ENCODE data around the gene PIAS2.

PIAS2 gene

GRCh38 chr18:46829947-46830346 is 87.4 kb downstream of the PIAS2 start:
- DNase-seq (ENCODE audit: extremely low spot score), result no peak
- TF ChIP-seq LEF1 (IDR thresholded peaks at IDR 0.05; ENCODE audit: borderline replicate concordance) (no peak), TARDBP (IDR thresholded peaks at IDR 0.05) (no peak), FOXM1 (IDR thresholded peaks at IDR 0.05; ENCODE audit: borderline replicate concordance) (no peak), FOXA1 (IDR thresholded peaks at IDR 0.05) (no peak), CTBP1 (IDR thresholded peaks at IDR 0.05; ENCODE audit: borderline replicate concordance) (no peak), NFRKB (IDR thresholded peaks at IDR 0.05) (no peak), L3MBTL2 (conservative IDR thresholded peaks at IDR 0.05) (no peak), ARNT (IDR thresholded peaks at IDR 0.05) (no peak), FOXK2 (IDR thresholded peaks at IDR 0.05) (no peak), ZNF384 (IDR thresholded peaks at IDR 0.05) (no peak), BHLHE40 (IDR thresholded peaks at IDR 0.05; ENCODE audit: borderline replicate concordance) (no peak)
- ChIA-PET POLR2A (no interaction called here), CTCF (no interaction called here)

DNA sequence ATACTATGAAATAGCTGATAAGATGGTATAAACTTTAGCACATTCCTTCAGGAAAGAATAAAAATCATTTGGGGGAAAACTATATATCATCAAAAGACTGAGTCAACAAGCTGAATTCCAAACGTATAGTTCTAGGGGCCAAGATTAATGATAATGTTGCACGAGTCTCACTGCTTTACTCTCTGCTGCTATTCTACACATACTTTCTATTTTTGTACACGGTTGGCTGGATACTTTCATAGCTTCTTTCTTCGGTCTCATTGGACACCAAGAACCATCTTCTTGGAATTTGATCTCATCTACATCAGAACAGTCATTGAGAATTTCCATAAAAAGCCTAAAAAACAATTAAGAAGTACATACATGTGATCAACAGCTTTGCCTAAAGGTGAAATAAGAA is 87.8 kb downstream of the PIAS2 start:
- ChIA-PET POLR2A (no interaction called here), CTCF (no interaction called here)
- DNase-seq (ENCODE audit: extremely low spot score), result no peak
- no peak for TF ChIP-seq TARDBP (IDR thresholded peaks at IDR 0.05)
- TF ChIP-seq L3MBTL2 (conservative IDR thresholded peaks at IDR 0.05), result no peak
- no peak for TF ChIP-seq HDGF (IDR thresholded peaks at IDR 0.05; ENCODE audit: borderline replicate concordance)
- TF ChIP-seq, protein P1, sequence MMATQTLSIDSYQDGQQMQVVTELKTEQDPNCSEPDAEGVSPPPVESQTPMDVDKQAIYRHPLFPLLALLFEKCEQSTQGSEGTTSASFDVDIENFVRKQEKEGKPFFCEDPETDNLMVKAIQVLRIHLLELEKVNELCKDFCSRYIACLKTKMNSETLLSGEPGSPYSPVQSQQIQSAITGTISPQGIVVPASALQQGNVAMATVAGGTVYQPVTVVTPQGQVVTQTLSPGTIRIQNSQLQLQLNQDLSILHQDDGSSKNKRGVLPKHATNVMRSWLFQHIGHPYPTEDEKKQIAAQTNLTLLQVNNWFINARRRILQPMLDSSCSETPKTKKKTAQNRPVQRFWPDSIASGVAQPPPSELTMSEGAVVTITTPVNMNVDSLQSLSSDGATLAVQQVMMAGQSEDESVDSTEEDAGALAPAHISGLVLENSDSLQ (IDR thresholded peaks at IDR 0.05), result no peak
- no peak for TF ChIP-seq SUZ12 (IDR thresholded peaks at IDR 0.05)
- TF ChIP-seq CTBP1 (IDR thresholded peaks at IDR 0.05; ENCODE audit: borderline replicate concordance), result no peak
- no peak for TF ChIP-seq ARNT (IDR thresholded peaks at IDR 0.05)
- no peak for TF ChIP-seq ELF4 (IDR thresholded peaks at IDR 0.05)
- TF ChIP-seq NFRKB (IDR thresholded peaks at IDR 0.05), result no peak
- TF ChIP-seq BHLHE40 (IDR thresholded peaks at IDR 0.05; ENCODE audit: borderline replicate concordance), result no peak
- TF ChIP-seq LEF1 (IDR thresholded peaks at IDR 0.05; ENCODE audit: borderline replicate concordance), result no peak
- TF ChIP-seq SP1 (IDR thresholded peaks at IDR 0.05), result no peak
- no peak for TF ChIP-seq ZNF384 (IDR thresholded peaks at IDR 0.05)
- no peak for TF ChIP-seq FOXA1 (IDR thresholded peaks at IDR 0.05)

DNA sequence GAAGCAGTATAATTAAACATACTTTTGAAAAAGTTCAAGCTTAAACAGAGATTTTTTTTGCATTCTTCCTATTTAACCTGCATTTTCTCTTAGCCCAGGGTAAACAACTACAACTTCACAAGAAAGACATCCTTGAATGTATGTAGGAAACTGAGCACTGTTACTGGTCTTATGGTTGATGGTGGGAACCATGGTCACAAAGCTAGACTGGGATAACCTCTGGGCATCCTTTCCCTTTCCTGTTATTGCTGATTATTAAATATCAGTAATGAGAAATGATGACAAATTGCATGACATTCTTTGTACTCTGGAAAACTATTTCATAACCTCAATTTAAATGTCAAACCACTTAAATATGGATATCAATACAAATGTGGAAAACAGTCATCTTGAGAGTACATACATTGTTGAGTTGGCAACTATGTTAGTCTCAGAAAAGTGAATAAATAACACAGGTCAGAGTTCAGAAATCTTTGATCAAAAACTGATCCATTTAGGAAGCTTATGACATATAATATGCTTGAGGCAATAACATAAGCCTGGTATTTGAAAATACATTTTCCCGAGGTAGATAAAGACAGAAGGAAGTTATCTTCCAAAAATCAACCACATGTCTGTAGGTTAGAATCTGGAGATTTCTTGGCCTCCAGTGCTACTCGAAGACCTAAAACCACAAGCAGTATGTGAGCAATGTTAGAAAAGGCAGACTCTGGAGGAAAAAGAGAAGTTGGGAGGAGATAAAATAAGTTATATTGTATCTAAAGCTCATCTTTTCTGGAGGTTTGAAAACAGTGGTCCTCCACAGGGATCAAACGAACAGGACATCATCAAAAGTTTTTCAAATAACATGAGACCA is 95.2 kb downstream of the PIAS2 start:
- TF ChIP-seq ARNT (IDR thresholded peaks at IDR 0.05), result no peak
- no peak for TF ChIP-seq L3MBTL2 (conservative IDR thresholded peaks at IDR 0.05)
- no peak for TF ChIP-seq SP1 (IDR thresholded peaks at IDR 0.05)
- TF ChIP-seq CTBP1 (IDR thresholded peaks at IDR 0.05; ENCODE audit: borderline replicate concordance), result no peak
- no peak for TF ChIP-seq NFRKB (IDR thresholded peaks at IDR 0.05)
- no peak for TF ChIP-seq FOXK2 (IDR thresholded peaks at IDR 0.05)
- no peak for TF ChIP-seq FOXA1 (IDR thresholded peaks at IDR 0.05)
- no peak for TF ChIP-seq ELF4 (IDR thresholded peaks at IDR 0.05)
- no peak for TF ChIP-seq SUZ12 (IDR thresholded peaks at IDR 0.05)
- TF ChIP-seq HDGF (IDR thresholded peaks at IDR 0.05; ENCODE audit: borderline replicate concordance), result no peak
- TF ChIP-seq TARDBP (IDR thresholded peaks at IDR 0.05), result no peak
- TF ChIP-seq BHLHE40 (IDR thresholded peaks at IDR 0.05; ENCODE audit: borderline replicate concordance), result no peak
- TF ChIP-seq, protein P1 (IDR thresholded peaks at IDR 0.05), result no peak
- TF ChIP-seq ZNF384 (IDR thresholded peaks at IDR 0.05), result no peak
- TF ChIP-seq LEF1 (IDR thresholded peaks at IDR 0.05; ENCODE audit: borderline replicate concordance), result no peak
- no peak for TF ChIP-seq FOXM1 (IDR thresholded peaks at IDR 0.05; ENCODE audit: borderline replicate concordance)
- CTCF ChIA-PET, result no interaction called here
- DNase-seq (ENCODE audit: extremely low spot score), result no peak
- POLR2A ChIA-PET, result no interaction called here

DNA sequence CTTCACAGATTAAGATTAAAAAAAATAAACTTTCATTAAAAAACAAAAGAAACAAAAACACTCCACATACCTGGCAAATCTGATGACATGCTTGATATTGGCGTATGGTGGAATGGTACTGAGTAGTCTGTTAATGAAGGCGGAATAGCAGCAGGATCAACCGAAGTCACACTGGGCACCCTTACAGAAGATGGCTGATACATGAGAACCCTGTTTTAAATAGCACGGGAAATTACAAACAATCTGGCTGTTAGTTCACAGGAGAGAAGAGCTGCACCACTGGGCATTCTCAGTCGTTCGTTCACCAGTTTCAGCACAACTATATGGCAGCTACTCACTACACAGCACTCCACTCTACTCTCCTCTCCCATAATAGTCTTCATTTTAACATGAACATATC is 96.4 kb downstream of the PIAS2 start:
- ChIA-PET CTCF (no interaction called here), POLR2A (no interaction called here)
- DNase-seq (ENCODE audit: extremely low spot score), result no peak
- TF ChIP-seq ELF4 (IDR thresholded peaks at IDR 0.05) (no peak), LEF1 (IDR thresholded peaks at IDR 0.05; ENCODE audit: borderline replicate concordance) (no peak), FOXK2 (IDR thresholded peaks at IDR 0.05) (no peak), FOXA1 (IDR thresholded peaks at IDR 0.05) (no peak), L3MBTL2 (conservative IDR thresholded peaks at IDR 0.05) (no peak), FOXM1 (IDR thresholded peaks at IDR 0.05; ENCODE audit: borderline replicate concordance) (no peak), TARDBP (IDR thresholded peaks at IDR 0.05) (no peak), BHLHE40 (IDR thresholded peaks at IDR 0.05; ENCODE audit: borderline replicate concordance) (no peak), HDGF (IDR thresholded peaks at IDR 0.05; ENCODE audit: borderline replicate concordance) (no peak), SP1 (IDR thresholded peaks at IDR 0.05) (no peak), ZNF384 (IDR thresholded peaks at IDR 0.05) (no peak), CTBP1 (IDR thresholded peaks at IDR 0.05; ENCODE audit: borderline replicate concordance) (no peak), ARNT (IDR thresholded peaks at IDR 0.05) (no peak), SUZ12 (IDR thresholded peaks at IDR 0.05) (no peak), NFRKB (IDR thresholded peaks at IDR 0.05) (no peak)
- TF ChIP-seq, protein P1 (IDR thresholded peaks at IDR 0.05), result no peak

DNA sequence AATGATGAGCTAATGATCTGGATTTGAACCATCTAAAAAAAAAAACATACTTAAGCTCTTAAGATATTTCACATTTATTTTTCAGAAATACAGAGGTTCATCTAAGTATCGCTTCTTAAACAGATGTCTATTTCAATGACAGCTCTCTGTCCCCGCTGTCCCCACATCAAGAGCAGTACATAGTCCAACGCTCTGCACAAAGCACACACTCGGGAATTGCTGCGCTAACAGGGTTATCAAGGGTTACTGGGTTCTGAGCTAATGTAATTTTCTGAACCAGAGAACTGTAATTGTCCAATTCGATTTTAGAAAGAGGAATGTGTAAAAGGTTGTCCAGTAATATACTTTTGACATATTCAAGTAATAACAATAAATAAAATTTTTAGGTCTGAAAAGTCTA is 101.6 kb downstream of the PIAS2 start:
- ChIA-PET POLR2A (no interaction called here), CTCF (no interaction called here)
- TF ChIP-seq NFRKB (IDR thresholded peaks at IDR 0.05) (no peak), FOXK2 (IDR thresholded peaks at IDR 0.05) (no peak), ZNF384 (IDR thresholded peaks at IDR 0.05) (no peak), FOXM1 (IDR thresholded peaks at IDR 0.05; ENCODE audit: borderline replicate concordance) (no peak), SP1 (IDR thresholded peaks at IDR 0.05) (no peak), CTBP1 (IDR thresholded peaks at IDR 0.05; ENCODE audit: borderline replicate concordance) (no peak), SUZ12 (IDR thresholded peaks at IDR 0.05) (no peak)
- no peak for DNase-seq (ENCODE audit: extremely low spot score)

DNA sequence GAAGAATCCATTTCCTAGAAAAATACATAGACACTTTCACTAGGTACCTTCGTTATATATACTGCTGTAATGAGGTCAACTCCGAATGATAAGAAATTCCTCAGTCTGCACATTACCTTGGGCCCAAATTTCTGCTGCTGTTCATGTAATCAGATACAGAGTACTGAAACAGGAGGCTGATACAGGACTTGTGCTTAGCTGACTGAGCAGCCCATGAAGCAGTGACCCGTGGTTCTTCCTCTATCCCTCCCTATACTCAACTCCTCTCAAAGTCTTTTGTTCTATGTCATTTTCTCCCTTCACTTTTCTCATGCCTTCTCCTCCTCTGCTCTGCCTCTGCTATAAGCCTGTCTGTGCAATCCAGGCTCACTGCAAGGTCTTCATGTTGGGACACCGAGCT is 102.9 kb downstream of the PIAS2 start:
- CTCF ChIA-PET, result no interaction called here
- POLR2A ChIA-PET, result no interaction called here
- no peak for DNase-seq (ENCODE audit: extremely low spot score)
- TF ChIP-seq FOXM1 (IDR thresholded peaks at IDR 0.05; ENCODE audit: borderline replicate concordance) (no peak), SUZ12 (IDR thresholded peaks at IDR 0.05) (no peak), ELF4 (IDR thresholded peaks at IDR 0.05) (no peak), FOXA1 (IDR thresholded peaks at IDR 0.05) (no peak), BHLHE40 (IDR thresholded peaks at IDR 0.05; ENCODE audit: borderline replicate concordance) (no peak), HDGF (IDR thresholded peaks at IDR 0.05; ENCODE audit: borderline replicate concordance) (no peak)
